Measurements from ENCODE around the gene NUDT3.
A peak's percentile ranks its signal among the peaks of the same experiment; 100 is the strongest.
"Not testable (repeated sequence)": the region's sequence is repeated elsewhere in the genome, so short reads cannot be mapped to it uniquely, and the experiment has no call there.

Gene NUDT3

GRCh38 chr6:34386316-34387137 is 5.9 kb downstream of the NUDT3 start:
- H3K27ac Mint-ChIP-seq: no peak overlapping the region
- H3K36me3 Mint-ChIP-seq: no peaks in the 10 kb centered on the region
- H3K4me3 Mint-ChIP-seq: no peak overlapping the region
- no peak for DNase-seq (ENCODE audit: low spot score in 2 of 2)
- H3K9me3 Mint-ChIP-seq: no peaks in the 10 kb centered on the region
- no peaks in the 10 kb centered on the region for H3K27me3 Mint-ChIP-seq
- no peak for ATAC-seq (ENCODE audit: low read depth)
- H3K4me1 Mint-ChIP-seq: peaks cover 13% of the 10 kb centered on the region

DNA sequence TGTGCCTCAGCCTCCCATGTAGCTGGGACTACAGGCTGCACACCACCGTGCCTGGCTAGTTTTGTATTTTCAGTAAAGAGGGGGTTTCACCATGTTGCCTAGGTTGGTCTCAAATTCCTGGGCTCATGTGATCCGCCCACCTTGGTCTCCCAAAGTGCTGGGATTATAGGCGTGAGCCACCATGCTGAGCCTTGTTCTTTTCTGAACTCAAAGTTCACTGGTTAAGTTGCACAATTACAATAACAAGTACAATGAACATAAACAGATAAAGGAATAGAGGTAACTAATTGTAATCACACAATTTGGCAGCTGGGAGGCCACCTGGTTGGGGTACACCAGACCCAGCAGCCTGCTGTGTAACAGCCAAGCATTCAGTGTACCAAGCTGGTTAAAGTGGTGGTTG is 6.7 kb downstream of the NUDT3 start:
- ATAC-seq (ENCODE audit: low read depth): no peak
- Mint-ChIP-seq H3K36me3 (peaks cover 1% of the 10 kb centered on the region), H3K4me1 (peaks cover 15% of the 10 kb centered on the region), H3K27me3 (no peaks in the 10 kb centered on the region), H3K4me3 (no peak overlapping the region), H3K27ac (no peak overlapping the region), H3K9me3 (no peaks in the 10 kb centered on the region)
- DNase-seq (ENCODE audit: low spot score in 2 of 2): no peak

- Mint-ChIP-seq H3K4me3 (no peak overlapping the region), H3K4me1 (peaks cover 18% of the 10 kb centered on the region), H3K27me3 (no peaks in the 10 kb centered on the region), H3K36me3 (peaks cover 2% of the 10 kb centered on the region), H3K27ac (no peak overlapping the region), H3K9me3 (no peaks in the 10 kb centered on the region)
- DNase-seq (ENCODE audit: low spot score in 2 of 2): no peak
- ATAC-seq (ENCODE audit: low read depth): no peak
Observed at GRCh38 chr6:34384321-34385153, 7.9 kb downstream of the NUDT3 start.

- Mint-ChIP-seq H3K36me3 (peaks cover 4% of the 10 kb centered on the region), H3K27me3 (no peaks in the 10 kb centered on the region), H3K9me3 (no peaks in the 10 kb centered on the region), H3K27ac (peak overlapping the region; percentile 24), H3K4me1 (peaks cover 16% of the 10 kb centered on the region), H3K4me3 (no peak overlapping the region)
- ATAC-seq (ENCODE audit: low read depth) (no peak), DNase-seq (ENCODE audit: low spot score in 2 of 2) (no peak)
Observed at GRCh38 chr6:34383656-34384320, 8.7 kb downstream of the NUDT3 start.

- Mint-ChIP-seq H3K36me3 (peaks cover 5% of the 10 kb centered on the region), H3K27me3 (no peaks in the 10 kb centered on the region), H3K4me1 (peaks cover 19% of the 10 kb centered on the region), H3K27ac (peak overlapping the region; percentile 24), H3K4me3 (no peak overlapping the region), H3K9me3 (no peaks in the 10 kb centered on the region)
- ATAC-seq (ENCODE audit: low read depth) (no peak), DNase-seq (ENCODE audit: low spot score in 2 of 2) (no peak)
Observed at GRCh38 chr6:34383161-34383631, 9.3 kb downstream of the NUDT3 start.

DNA sequence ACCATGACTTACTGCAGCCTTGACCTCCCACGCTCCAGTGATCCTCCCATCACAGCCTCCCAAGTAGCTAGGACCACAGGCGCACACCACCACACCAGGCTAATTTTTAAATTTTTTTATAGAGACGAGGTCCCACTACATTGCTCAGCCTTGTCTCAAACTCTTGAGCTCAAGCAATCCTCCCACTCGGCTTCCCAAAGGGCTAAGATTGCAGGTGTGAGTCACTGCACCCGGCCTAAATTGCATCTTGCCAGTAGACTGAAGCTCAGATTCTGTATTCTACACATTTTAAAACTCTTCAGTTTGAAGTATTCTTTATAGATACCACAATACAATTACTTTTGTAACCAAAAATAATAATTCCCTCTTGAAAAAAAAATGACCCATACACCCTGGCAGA is 11.4 kb downstream of the NUDT3 start:
- ATAC-seq (ENCODE audit: low read depth) (no peak), DNase-seq (ENCODE audit: low spot score in 2 of 2) (no peak)
- no peaks in the 10 kb centered on the region for H3K27me3 Mint-ChIP-seq
- no peak overlapping the region for H3K27ac Mint-ChIP-seq
- H3K9me3 Mint-ChIP-seq: no peaks in the 10 kb centered on the region
- peaks cover 17% of the 10 kb centered on the region for H3K4me1 Mint-ChIP-seq
- peaks cover 5% of the 10 kb centered on the region for H3K36me3 Mint-ChIP-seq
- no peak overlapping the region for H3K4me3 Mint-ChIP-seq

DNA sequence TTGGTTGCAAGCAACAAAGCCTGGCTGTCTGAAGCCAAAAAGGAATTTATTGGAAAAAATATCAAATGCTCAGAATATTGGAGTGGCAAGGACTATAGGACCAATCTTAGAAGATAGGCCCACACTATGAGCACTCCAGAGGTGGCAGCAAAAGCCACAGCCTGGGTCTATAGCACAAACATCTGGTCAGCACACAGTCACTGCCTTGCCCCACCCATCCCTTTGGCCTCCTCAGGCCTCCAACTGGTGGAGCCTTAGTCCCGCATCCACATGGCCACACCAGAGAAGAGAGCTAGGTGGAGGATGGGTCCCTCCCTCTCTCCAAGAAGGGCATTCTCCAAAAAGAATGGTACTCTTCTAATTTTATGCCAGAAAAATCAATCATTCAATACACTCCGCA is 14.0 kb downstream of the NUDT3 start:
- no peaks in the 10 kb centered on the region for H3K9me3 Mint-ChIP-seq
- peaks cover 5% of the 10 kb centered on the region for H3K36me3 Mint-ChIP-seq
- H3K4me3 Mint-ChIP-seq: no peak overlapping the region
- H3K27ac Mint-ChIP-seq: peak overlapping the region; percentile 15
- ATAC-seq (ENCODE audit: low read depth) (no peak), DNase-seq (ENCODE audit: low spot score in 2 of 2) (no peak)
- H3K4me1 Mint-ChIP-seq: peaks cover 12% of the 10 kb centered on the region
- no peaks in the 10 kb centered on the region for H3K27me3 Mint-ChIP-seq

DNA sequence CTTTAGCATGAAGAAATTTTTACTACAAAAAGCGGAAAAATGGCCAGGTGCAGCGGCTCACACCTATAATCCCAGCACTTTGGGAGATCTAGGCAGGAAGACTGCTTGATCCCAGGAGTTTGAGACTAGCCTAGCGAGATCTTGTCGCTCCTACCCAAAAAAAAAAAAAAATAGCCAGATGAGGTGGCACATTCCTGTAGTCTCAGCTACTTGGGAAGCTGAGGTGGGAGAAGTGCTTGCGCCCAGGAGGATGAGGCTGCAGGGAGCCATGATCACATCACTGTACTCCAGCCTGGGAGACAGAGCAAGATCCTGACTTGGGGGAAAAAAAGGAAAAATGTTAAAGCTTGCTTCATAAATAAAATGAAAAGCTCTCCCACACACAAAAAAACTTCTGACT is 14.5 kb downstream of the NUDT3 start:
- Mint-ChIP-seq H3K27ac (no peak overlapping the region), H3K36me3 (peaks cover 5% of the 10 kb centered on the region), H3K9me3 (no peaks in the 10 kb centered on the region), H3K4me1 (peaks cover 9% of the 10 kb centered on the region), H3K4me3 (no peak overlapping the region), H3K27me3 (no peaks in the 10 kb centered on the region)
- no peak for DNase-seq (ENCODE audit: low spot score in 2 of 2)
- ATAC-seq (ENCODE audit: low read depth): no peak

GRCh38 chr6:34377571-34377970 is 14.9 kb downstream of the NUDT3 start:
- ATAC-seq (ENCODE audit: low read depth); H3K4me1 Mint-ChIP-seq: not testable (repeated sequence)

GRCh38 chr6:34375833-34376232 is 16.6 kb downstream of the NUDT3 start:
- ATAC-seq (ENCODE audit: low read depth) (no peak), DNase-seq (ENCODE audit: low spot score in 2 of 2) (no peak)
- Mint-ChIP-seq H3K4me3 (no peak overlapping the region), H3K9me3 (no peaks in the 10 kb centered on the region), H3K27ac (no peak overlapping the region), H3K4me1 (peaks cover 8% of the 10 kb centered on the region), H3K27me3 (no peaks in the 10 kb centered on the region), H3K36me3 (peaks cover 6% of the 10 kb centered on the region)

More at GRCh38 chr6:34377571-34377970, 14.9 kb downstream of the NUDT3 start:
- not testable (repeated sequence) for DNase-seq (ENCODE audit: low spot score in 2 of 2); H3K27me3 Mint-ChIP-seq; H3K4me3 Mint-ChIP-seq; H3K27ac Mint-ChIP-seq; H3K36me3 Mint-ChIP-seq; H3K9me3 Mint-ChIP-seq

DNA sequence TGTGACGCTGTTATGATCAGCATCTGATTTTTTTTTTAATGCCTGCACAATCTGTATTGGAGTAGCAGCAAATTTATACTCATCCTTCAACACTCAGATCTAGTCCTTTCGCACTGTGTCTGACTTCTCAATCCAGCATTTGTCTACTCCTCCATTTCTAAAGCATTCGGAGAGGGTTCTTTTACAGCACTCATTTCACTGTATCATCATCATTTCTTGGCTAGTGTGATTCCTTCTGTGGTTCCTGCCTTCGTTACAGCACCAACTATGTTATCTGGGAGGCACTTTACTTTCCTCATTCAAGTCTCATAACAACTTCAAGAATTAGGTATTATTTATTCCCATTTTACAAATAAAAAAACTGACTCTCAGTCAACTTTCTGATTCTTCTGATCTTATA is 18.0 kb downstream of the NUDT3 start:
- H3K4me1 Mint-ChIP-seq: peaks cover 8% of the 10 kb centered on the region
- no peaks in the 10 kb centered on the region for H3K27me3 Mint-ChIP-seq
- H3K9me3 Mint-ChIP-seq: no peaks in the 10 kb centered on the region
- H3K27ac Mint-ChIP-seq: no peak overlapping the region
- no peak for DNase-seq (ENCODE audit: low spot score in 2 of 2)
- no peak overlapping the region for H3K4me3 Mint-ChIP-seq
- peak; percentile 21 for ATAC-seq (ENCODE audit: low read depth)
- peaks cover 8% of the 10 kb centered on the region for H3K36me3 Mint-ChIP-seq

- H3K27me3 Mint-ChIP-seq: no peaks in the 10 kb centered on the region
- peaks cover 10% of the 10 kb centered on the region for H3K4me1 Mint-ChIP-seq
- H3K27ac Mint-ChIP-seq: no peak overlapping the region
- DNase-seq (ENCODE audit: low spot score in 2 of 2) (no peak), ATAC-seq (ENCODE audit: low read depth) (peak; percentile 66)
- no peak overlapping the region for H3K4me3 Mint-ChIP-seq
- H3K36me3 Mint-ChIP-seq: peaks cover 9% of the 10 kb centered on the region
- no peaks in the 10 kb centered on the region for H3K9me3 Mint-ChIP-seq
Observed at GRCh38 chr6:34374069-34374468, 18.4 kb downstream of the NUDT3 start.

GRCh38 chr6:34373511-34373910 is 19.0 kb downstream of the NUDT3 start:
- no peak overlapping the region for H3K4me3 Mint-ChIP-seq
- DNase-seq (ENCODE audit: low spot score in 2 of 2) (no peak), ATAC-seq (ENCODE audit: low read depth) (no peak)
- H3K4me1 Mint-ChIP-seq: peaks cover 5% of the 10 kb centered on the region
- H3K36me3 Mint-ChIP-seq: peaks cover 7% of the 10 kb centered on the region
- H3K27me3 Mint-ChIP-seq: no peaks in the 10 kb centered on the region
- no peak overlapping the region for H3K27ac Mint-ChIP-seq
- H3K9me3 Mint-ChIP-seq: no peaks in the 10 kb centered on the region

- peaks cover 10% of the 10 kb centered on the region for H3K4me1 Mint-ChIP-seq
- not testable (repeated sequence) for H3K27ac Mint-ChIP-seq; ATAC-seq (ENCODE audit: low read depth); H3K27me3 Mint-ChIP-seq; H3K9me3 Mint-ChIP-seq; H3K4me3 Mint-ChIP-seq; DNase-seq (ENCODE audit: low spot score in 2 of 2)
- H3K36me3 Mint-ChIP-seq: peaks cover 11% of the 10 kb centered on the region
Observed at GRCh38 chr6:34371865-34372264, 20.6 kb downstream of the NUDT3 start.

Data from memory B cell (primary cell).